Transverse colon (tissue), 4 donors: ENCODE results near the gene CAMK2D. TPM values are rescaled to one million over a fixed set of nuclear protein-coding genes. Genes with fewer than 3 reads are reported as not detected.

Source experiments
- DNase-seq: peaks from one replicate; pipeline ENCODE4 v3.0.0-alpha.2; 2019
- H3K27ac ChIP-seq, 4 donors: fragments of 200-600 bp; sonication (generic); 2 replicates each; pipeline ENCODE4 v1.5.1; 2016 to 2018; ENCODE audit warnings: inconsistent platforms in 4 of 4
- H3K27me3 ChIP-seq: fragments of 200-600 bp; sonication (generic); 2 replicates; pipeline ENCODE4 v1.5.1; 2017; ENCODE audit warnings: inconsistent platforms
- H3K36me3 ChIP-seq, 4 donors: fragments of 200-600 bp; sonication (generic); 2 replicates each; pipeline ENCODE4 v1.5.1; 2017 to 2019; ENCODE audit warnings: inconsistent platforms in 4 of 4
- H3K4me1 ChIP-seq, 4 donors: fragments of 200-600 bp; sonication (generic); 2 replicates each; pipeline ENCODE4 v1.5.1; 2017 to 2020; ENCODE audit warnings: inconsistent platforms in 4 of 4
- H3K4me3 ChIP-seq, 4 donors: fragments of 200-600 bp; sonication (generic); 1 replicate in 1 of 4; 2 replicates in 3 of 4; pipeline versions ENCODE4 v1.5.1 to v1.6.1; 2017 to 2019; ENCODE audit warnings: inconsistent platforms in 4 of 4
- H3K9me3 ChIP-seq, 2 donors: fragments of 200-600 bp; sonication (generic); 2 replicates each; pipeline ENCODE4 v1.5.1; 2017 to 2019; ENCODE audit warnings: inconsistent platforms in 2 of 2
- EP300 ChIP-seq: sonication (generic); formaldehyde crosslinking; IDR thresholded peaks from one replicate; pipeline ENCODE4 v1.6.1; 2017; ENCODE audit warnings: antibody characterized with exemption, low read depth
- POLR2A ChIP-seq: fragments of 450-650 bp; IDR thresholded peaks from one replicate; pipeline ENCODE4 v1.6.1; 2016; ENCODE audit warnings: antibody characterized with exemption, mild to moderate bottlenecking, moderate library complexity
- POLR2AphosphoS5 ChIP-seq, 3 donors: sonication (generic); formaldehyde crosslinking; IDR thresholded peaks; one replicate each; pipeline ENCODE4 v1.6.1; 2016; ENCODE audit warnings: antibody characterized with exemption in 3 of 3
- WGBS, 2 donors: methylation state at CpG; one replicate each; pipeline ENCODE4 v1.1.5; 2018; ENCODE audit warnings: low coverage in 1 of 2; 5-methylcytosine and 5-hydroxymethylcytosine counted together
- in situ Hi-C, 4 donors: fragments of 200-750 bp; cut with MboI; loops; one replicate each; pipeline versions ENCODE4 v1.15.0 to v1.15.1; 2017; ENCODE audit warnings: low sequenced_read_pairs in 3 of 4, low pct_ligation_motif_present in 1 of 4, low pct_unique_long_range_greater_than_20kb in 1 of 4
- intact Hi-C: fragments of 100-400 bp; cut with DNase I; formaldehyde crosslinking; loops from one replicate; pipeline ENCODE4 v1.15.1; 2023; ENCODE audit warnings: low total_unique reads
- total RNA-seq, 4 donors: library from RNA; depleted of rRNA; stranded (reverse); fragments of >200 nt; gene quantifications; one replicate each; pipeline ENCODE4 v1.1.0, GENCODE V29; 2016
- TF ChIP-seq, protein P1 (sequence below), 5 experiments: fragments of 200-600 bp in 3 of 5; fragments of 450-650 bp in 2 of 5; sonication (generic) in 3 of 5; IDR thresholded peaks; 1 replicate in 2 of 5; 2 replicates in 3 of 5; pipeline ENCODE4 v1.5.1; 2016 to 2017; ENCODE audit warnings: antibody characterized with exemption in 5 of 5, inconsistent platforms in 3 of 5, mild to moderate bottlenecking in 2 of 5, moderate library complexity in 1 of 5

CAMK2D gene
- total RNA-seq, 4 donors from 2014 or later = 54.5 to 107 (median 84.7) TPM

DNA sequence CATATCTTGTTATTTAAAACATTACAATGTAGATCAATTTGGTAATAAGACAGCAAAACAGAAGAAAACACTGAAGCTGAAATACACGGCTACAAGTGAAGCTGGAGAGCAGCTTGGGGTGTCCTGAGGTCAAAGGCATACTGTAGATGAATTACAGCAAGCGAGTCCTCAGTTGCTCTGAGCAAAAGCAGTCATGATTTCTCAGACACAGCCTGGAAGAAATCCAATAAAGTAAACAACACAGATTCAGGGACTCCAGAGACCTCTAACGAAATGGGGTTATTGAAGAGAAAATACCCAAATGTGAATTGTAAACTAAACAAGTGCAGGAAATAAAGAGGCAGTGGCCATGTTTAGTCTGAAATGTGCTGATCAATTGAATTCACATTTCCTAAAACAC lies 324.4 kb downstream of the CAMK2D start:
- Histone ChIP-seq H3K27ac (peak overlapping the region; percentile 66 to 76 (median 72)), H3K9me3 (no peaks in the 10 kb centered on the region), H3K27me3 (no peaks in the 10 kb centered on the region), H3K36me3 (no peaks in the 10 kb centered on the region), H3K4me3 (no peak overlapping the region), H3K4me1 (peaks cover 5 to 25% (median 11%) of the 10 kb centered on the region in 4 donors)
- 55 to 59% methylated on average over 3 of the region's 3 CpGs for WGBS, 2 donors
- intact Hi-C loops = no loop called here
- no peak for DNase-seq
- TF ChIP-seq, protein P1, sequence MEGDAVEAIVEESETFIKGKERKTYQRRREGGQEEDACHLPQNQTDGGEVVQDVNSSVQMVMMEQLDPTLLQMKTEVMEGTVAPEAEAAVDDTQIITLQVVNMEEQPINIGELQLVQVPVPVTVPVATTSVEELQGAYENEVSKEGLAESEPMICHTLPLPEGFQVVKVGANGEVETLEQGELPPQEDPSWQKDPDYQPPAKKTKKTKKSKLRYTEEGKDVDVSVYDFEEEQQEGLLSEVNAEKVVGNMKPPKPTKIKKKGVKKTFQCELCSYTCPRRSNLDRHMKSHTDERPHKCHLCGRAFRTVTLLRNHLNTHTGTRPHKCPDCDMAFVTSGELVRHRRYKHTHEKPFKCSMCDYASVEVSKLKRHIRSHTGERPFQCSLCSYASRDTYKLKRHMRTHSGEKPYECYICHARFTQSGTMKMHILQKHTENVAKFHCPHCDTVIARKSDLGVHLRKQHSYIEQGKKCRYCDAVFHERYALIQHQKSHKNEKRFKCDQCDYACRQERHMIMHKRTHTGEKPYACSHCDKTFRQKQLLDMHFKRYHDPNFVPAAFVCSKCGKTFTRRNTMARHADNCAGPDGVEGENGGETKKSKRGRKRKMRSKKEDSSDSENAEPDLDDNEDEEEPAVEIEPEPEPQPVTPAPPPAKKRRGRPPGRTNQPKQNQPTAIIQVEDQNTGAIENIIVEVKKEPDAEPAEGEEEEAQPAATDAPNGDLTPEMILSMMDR (IDR thresholded peaks at IDR 0.05) = no peak
- TF ChIP-seq EP300 (no peak), POLR2A (no peak), POLR2AphosphoS5 (IDR thresholded peaks at IDR 0.05) (no peak)
- in situ Hi-C loops = no loop called here

GRCh38 chr4:113436360-113436759 lies 325.2 kb downstream of the CAMK2D start:
- WGBS, 2 donors = 15 to 22% methylated on average over 3 of the region's 3 CpGs
- no peak overlapping the region for H3K4me3 ChIP-seq
- intact Hi-C loops = no loop called here

DNA sequence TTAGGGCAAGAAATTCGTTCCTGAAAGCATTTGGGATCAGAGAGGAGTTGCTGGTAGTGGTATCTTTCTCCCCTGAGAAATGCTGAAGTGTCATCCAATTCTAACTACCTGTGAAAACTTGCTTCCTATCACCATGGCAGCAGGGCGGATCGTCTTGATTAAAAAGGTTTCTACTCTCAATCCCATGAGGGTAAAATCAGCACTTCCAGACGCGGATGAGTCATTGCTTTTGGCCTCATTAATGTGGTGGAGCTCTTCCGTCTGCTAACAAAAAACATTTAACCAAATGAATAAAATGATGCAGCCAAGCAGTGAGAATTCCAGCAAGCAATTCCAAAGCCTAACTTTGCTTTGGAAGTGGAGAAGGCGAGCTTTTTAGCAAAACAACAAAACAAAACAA lies 325.6 kb downstream of the CAMK2D start:
- Histone ChIP-seq H3K9me3 (no peaks in the 10 kb centered on the region), H3K4me3 (no peak overlapping the region), H3K27me3 (no peaks in the 10 kb centered on the region), H3K27ac (peak overlapping the region; percentile 66 to 76 (median 72)), H3K4me1 (peaks cover 5 to 25% (median 11%) of the 10 kb centered on the region in 4 donors), H3K36me3 (no peaks in the 10 kb centered on the region)
- intact Hi-C loops (no loop called here), in situ Hi-C loops (no loop called here)
- DNase-seq = no peak
- TF ChIP-seq, protein P1 (IDR thresholded peaks at IDR 0.05) = no peak
- peak in 2 of 3 donors; percentile 25 to 37 for TF ChIP-seq POLR2AphosphoS5 (IDR thresholded peaks at IDR 0.05)
- WGBS, 2 donors = 45 to 46% methylated on average over 7 of the region's 7 CpGs

More at GRCh38 chr4:113436360-113436759, 325.2 kb downstream of the CAMK2D start:
- Histone ChIP-seq H3K27me3 (no peaks in the 10 kb centered on the region), H3K27ac (peak overlapping the region; percentile 66 to 76 (median 72)), H3K4me1 (peaks cover 5 to 25% (median 11%) of the 10 kb centered on the region in 4 donors), H3K36me3 (no peaks in the 10 kb centered on the region), H3K9me3 (no peaks in the 10 kb centered on the region)
- in situ Hi-C loops = no loop called here
- TF ChIP-seq POLR2AphosphoS5 (IDR thresholded peaks at IDR 0.05) = no peak
- no peak for DNase-seq

- Histone ChIP-seq H3K36me3 (no peaks in the 10 kb centered on the region), H3K27ac (no peak overlapping the region), H3K9me3 (no peaks in the 10 kb centered on the region), H3K4me3 (no peak overlapping the region), H3K27me3 (no peaks in the 10 kb centered on the region), H3K4me1 (peaks cover 5 to 25% (median 11%) of the 10 kb centered on the region in 4 donors)
- WGBS, 2 donors = 50 to 62% methylated on average over 2 to 3 of the region's 3 CpGs
- DNase-seq = no peak
- intact Hi-C loops (no loop called here), in situ Hi-C loops (no loop called here)
- TF ChIP-seq POLR2AphosphoS5 (IDR thresholded peaks at IDR 0.05) (no peak), EP300 (no peak), POLR2A (no peak)
- TF ChIP-seq, protein P1 (IDR thresholded peaks at IDR 0.05) = no peak
These were observed 327.3 kb downstream of the CAMK2D start for GRCh38 chr4:113434247-113434587.

DNA sequence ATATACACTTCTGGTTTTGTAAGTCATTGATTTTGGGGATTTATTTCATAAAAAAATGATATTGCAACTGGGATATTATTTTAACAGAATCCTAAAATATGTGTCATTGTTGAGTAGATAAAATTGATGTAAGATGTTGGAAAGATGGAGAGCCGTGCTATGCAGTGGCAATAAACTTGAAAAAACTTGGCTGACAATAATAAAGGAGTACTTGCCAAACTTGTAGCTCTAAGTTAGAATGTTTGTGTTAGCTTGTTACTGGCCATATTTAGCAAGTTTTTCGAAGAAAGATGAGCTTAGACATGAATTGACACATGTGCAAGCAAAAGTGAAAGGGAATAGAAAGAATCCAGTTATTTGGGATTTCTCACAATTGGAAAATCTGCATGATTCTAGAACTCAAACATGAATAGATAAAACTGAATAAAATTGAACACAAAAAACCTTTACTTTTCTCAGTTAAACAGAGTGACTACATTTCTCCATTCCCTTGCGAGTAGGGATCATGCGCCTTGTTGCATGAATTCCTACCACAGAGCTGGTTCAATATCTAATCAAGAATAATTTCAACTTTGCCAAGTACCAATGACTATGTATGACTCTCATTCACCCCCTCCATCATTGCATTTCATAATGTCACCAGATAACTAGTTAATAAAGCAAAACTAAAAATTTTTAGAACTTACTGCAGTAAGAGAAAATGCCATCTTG lies 327.8 kb downstream of the CAMK2D start:
- Histone ChIP-seq H3K4me3 (no peak overlapping the region), H3K4me1 (peaks cover 5 to 25% (median 11%) of the 10 kb centered on the region in 4 donors), H3K9me3 (no peaks in the 10 kb centered on the region), H3K36me3 (no peaks in the 10 kb centered on the region), H3K27me3 (no peaks in the 10 kb centered on the region), H3K27ac (no peak overlapping the region)
- no peak for TF ChIP-seq POLR2A
- TF ChIP-seq EP300 = no peak
- no peak for TF ChIP-seq POLR2AphosphoS5 (IDR thresholded peaks at IDR 0.05)
- TF ChIP-seq, protein P1 (IDR thresholded peaks at IDR 0.05) = no peak
- in situ Hi-C loops = no loop called here
- WGBS, 2 donors = 64 to 69% methylated on average over 4 of the region's 4 CpGs
- no peak for DNase-seq
- intact Hi-C loops = no loop called here
